T-helper 22 cell (primary cell): ENCODE measurements around the gene MDM1.

Source experiments
- DNase-seq: peaks from one replicate; pipeline ENCODE4 v3.0.0-alpha.2; 2020; ENCODE audit warnings: low read depth

The MDM1 gene

GRCh38 chr12:68356986-68357385 lies 24.8 kb upstream of the MDM1 start:
- no peak for DNase-seq

GRCh38 chr12:68356060-68356695 lies 24.0 kb upstream of the MDM1 start:
- DNase-seq, result no peak

GRCh38 chr12:68354977-68355541 lies 22.9 kb upstream of the MDM1 start:
- no peak for DNase-seq

- no peak for DNase-seq
These were observed 19.9 kb upstream of the MDM1 start for GRCh38 chr12:68352067-68352466.

- no peak for DNase-seq
These were observed 18.6 kb upstream of the MDM1 start for GRCh38 chr12:68350753-68351152.

GRCh38 chr12:68349921-68350606 lies 17.9 kb upstream of the MDM1 start:
- DNase-seq, result no peak

- no peak for DNase-seq
These were observed 17.1 kb upstream of the MDM1 start for GRCh38 chr12:68349220-68349621.

GRCh38 chr12:68348419-68348818 lies 16.3 kb upstream of the MDM1 start:
- DNase-seq, result no peak

GRCh38 chr12:68345763-68346162 lies 13.6 kb upstream of the MDM1 start:
- DNase-seq, result no peak

GRCh38 chr12:68344126-68344525 lies 12.0 kb upstream of the MDM1 start:
- no peak for DNase-seq

GRCh38 chr12:68342966-68343365 lies 10.8 kb upstream of the MDM1 start:
- DNase-seq, result no peak

- no peak for DNase-seq
These were observed 9.7 kb upstream of the MDM1 start for GRCh38 chr12:68341822-68342221.

- no peak for DNase-seq
These were observed 8.5 kb upstream of the MDM1 start for GRCh38 chr12:68340404-68341270.

GRCh38 chr12:68336889-68337303 lies 4.7 kb upstream of the MDM1 start:
- DNase-seq, result no peak

- no peak for DNase-seq
These were observed 3.3 kb upstream of the MDM1 start for GRCh38 chr12:68335462-68335861.

GRCh38 chr12:68334132-68334531 lies 2.0 kb upstream of the MDM1 start:
- DNase-seq, result no peak

- DNase-seq, result no peak
These were observed 817 bp upstream of the MDM1 start for GRCh38 chr12:68332728-68333630.

- DNase-seq, result no peak
These were observed 678 bp downstream of the MDM1 start for GRCh38 chr12:68331500-68331868.

GRCh38 chr12:68327896-68328295 lies 4.3 kb downstream of the MDM1 start:
- DNase-seq, result no peak

- no peak for DNase-seq
These were observed 5.4 kb downstream of the MDM1 start for GRCh38 chr12:68326716-68327115.

GRCh38 chr12:68325966-68326365 lies 6.2 kb downstream of the MDM1 start:
- no peak for DNase-seq

GRCh38 chr12:68324531-68324930 lies 7.6 kb downstream of the MDM1 start:
- no peak for DNase-seq
